Measurements from ENCODE around the gene COL6A2.
"Not testable (repeated sequence)": the region's sequence is repeated elsewhere in the genome, so short reads cannot be mapped to it uniquely, and the experiment has no call there.

Gene COL6A2

DNA sequence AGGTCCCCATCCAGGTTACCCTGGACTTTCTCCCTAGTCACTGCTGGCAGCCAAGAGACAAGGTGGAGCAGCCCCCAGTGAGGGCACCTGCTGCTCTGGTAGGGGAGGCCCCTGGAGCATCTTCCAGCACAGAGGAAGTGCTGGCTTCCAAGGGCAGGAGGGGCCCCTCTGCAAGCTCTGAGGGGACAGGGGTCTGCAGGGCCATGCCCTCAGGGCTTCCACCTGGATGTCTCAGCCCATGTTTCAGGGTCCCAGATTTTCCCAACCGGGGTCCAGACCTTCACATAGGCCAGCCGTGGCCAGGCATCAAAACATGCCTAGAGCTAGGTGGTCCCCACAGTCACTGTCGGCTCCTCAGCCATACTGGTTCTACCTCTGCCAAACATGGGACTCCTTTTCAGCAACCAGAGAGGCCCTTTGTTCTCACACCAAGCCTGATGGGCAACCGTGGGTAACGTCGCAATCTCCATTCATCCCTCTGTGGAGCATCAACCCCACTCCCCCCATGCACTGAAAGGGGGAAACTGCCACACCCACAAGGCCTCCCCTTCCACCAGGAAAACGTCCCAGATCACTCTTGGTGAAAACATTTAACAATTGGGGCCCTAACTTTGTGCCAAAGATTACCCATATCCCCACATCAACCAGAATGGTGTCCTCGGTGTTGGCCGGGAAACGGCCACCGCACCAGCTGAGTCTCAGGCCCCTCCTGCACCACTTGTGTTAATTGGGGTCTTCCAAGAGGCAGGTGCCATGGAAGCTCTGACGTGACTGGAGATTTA, 1.9 kb upstream of the COL6A2 start:
- no peak for DNase-seq

DNA sequence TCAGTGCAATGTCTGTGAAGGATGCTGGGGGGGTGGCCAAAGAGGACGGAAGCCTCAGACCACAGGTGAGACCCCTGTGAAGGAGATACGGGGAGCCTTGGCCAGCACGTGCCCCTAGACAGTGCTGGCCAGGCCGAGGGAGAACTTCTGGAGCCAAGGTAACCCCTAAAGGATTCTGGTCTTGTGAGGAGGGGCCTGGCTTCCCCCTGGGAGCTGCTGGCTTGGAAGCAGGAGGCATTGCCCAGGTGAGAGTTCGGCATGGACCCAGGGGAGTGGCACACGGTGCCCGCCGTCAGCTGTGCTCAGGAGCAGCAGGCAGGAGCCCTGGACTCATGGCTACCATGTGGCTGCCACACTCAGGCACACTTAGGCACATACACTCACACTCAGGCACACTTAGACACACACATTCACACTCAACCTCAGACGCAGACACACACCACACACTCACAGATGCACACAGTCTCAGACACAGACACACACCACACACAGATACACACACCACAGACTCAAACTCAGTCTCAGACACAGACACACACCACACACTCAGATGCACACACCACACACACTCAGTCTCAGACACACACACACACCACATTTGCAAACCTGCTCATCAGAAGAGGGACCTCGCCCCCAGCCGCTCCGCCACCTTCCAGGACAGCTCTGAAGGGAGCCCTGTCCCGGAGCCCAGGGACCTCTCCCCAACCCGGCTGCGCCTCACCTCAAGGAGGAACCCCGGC, 1.1 kb upstream of the COL6A2 start:
- DNase-seq, result no peak

DNA sequence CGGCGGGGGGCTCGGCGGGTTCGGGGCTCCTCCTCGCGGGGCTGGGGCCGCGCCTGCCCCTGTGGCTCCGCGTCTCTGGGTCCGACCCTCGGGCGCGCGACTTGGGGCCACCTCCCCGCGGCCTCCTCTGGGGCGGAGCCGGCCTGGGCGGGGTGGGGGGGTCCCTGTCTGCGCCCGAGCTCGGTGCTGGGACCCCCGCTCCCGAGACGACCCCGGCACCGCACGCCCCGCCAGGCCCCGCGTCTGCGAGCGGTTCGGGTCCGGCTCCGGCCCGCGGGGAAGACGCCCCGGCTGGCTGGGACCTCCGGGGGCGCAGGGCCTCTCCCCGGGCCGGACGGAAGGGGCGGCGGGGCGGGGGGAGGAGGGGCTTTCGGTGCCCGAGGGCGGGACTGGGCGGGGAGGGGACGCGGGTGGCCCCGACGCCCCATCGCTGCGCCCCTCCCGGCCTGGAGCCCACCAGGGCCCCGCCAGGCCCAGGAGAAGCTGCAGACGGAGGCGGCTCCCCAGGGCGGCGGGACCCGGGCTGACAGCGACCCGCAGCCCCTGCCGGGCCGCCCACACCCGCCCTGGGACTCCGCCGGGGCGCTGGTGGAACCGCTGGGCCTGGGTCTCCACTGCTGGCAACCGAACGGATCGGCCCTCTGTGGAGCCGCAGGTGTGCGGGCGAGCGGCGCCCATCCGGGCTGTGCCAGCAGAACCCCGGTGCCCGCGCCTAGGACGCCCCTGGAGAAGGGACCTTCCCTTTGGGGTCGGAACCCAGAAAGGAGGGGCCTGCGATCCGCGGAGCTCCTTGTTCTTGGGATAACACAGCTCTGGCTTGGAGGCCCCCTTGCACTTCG, 610 bp downstream of the COL6A2 start:
- peak; percentile 5 to 6 for DNase-seq

DNA sequence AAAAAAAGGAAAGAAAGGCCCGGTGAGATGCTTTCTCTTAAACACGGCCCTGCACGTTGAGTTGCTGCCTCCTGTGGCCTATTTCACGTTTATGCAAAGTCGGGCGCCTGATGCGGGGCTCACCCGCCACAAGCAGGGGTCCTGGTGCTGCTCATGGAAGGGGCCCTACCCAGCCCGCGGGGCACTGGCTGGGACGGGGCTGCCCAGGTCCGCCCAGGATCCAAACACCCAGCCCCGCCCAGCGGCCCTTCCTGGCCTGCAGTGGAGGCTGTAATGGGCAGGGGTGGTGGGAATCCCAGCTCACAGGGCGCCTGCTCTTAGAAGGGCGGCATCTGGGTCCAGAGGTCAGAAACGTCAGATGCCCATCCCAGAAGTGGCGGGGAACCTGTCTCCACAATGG, 1.6 kb downstream of the COL6A2 start:
- DNase-seq, result peak in 1 of 2 donors; percentile 11

DNA sequence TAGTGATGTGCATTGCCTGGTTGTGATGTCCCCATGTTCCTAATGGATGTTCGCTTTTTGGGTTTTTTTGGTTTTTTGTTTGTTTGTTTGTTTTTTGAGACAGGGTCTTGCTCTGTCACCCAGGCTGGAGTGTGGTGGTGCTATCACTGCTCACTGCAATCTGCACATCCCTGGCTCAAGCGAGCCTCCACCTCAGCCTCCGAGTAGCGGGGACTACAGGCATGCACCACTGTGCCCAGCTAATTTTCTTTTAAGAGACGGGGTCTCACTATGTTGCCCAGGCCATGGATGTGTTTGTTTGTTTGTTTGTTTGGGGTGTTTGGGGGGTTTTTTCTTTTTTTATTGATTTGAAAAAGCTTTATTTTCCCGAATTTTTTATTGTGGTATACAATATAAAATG, 2.1 kb downstream of the COL6A2 start:
- DNase-seq, result peak in 1 of 2 donors; percentile 4

DNA sequence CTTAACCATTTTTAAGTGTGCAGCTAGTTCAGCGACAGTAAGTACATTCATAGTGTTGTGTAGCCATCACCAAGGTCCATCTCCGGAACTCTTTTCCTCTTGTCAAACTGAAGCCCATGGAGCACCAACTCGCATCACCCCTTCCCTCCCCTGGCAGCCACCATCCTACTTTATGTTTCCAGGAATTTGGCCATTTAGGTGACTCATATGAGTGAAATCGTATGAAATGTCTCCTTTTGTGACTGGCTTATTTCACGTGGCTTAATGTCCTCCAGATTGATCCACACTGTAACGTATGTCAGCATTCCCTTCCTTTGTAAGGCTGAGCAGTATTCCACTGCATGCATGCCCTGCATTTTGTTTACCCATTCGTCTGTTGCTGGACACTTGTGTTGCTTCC, 2.5 kb downstream of the COL6A2 start:
- DNase-seq, result no peak

DNA sequence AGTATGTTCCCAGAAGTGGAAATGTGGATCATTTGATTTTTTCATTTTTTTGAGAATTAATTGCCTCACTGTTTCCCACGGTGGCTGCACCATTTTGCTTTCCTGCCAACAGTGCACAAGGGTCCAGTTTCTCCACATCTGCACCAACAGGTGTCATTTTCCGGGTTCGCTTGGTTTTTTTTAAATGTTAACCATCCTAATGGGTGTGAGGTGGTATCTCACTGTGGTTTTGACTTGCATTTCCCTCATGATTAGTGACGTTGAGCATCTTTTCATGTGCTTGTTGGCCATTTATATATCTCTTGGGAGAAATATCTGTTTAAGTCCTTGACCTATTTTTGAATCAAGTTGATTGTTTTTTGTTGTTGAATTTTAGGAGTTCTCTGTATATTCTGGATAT, 3.0 kb downstream of the COL6A2 start:
- DNase-seq, result peak in 1 of 2 donors; percentile 7

DNA sequence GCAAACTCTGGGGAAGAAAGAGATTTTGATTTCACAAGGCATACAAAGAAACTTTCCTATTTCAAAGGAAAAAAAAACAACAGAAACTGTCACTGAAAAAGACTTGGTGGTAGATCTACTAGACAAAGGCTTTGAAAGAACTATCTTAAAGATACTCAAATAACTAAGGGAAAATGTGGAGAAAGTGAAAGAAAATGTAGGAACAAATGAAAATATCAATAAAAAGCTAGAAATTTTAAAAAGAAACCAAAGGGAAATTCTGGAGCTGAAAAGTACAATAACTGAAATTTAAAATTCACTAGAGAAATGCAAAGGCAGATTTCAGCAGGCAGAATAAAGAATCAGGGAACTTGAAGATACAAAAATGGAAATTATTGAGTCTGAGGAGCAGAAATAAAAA, 6.2 kb downstream of the COL6A2 start:
- DNase-seq, result no peak

DNA sequence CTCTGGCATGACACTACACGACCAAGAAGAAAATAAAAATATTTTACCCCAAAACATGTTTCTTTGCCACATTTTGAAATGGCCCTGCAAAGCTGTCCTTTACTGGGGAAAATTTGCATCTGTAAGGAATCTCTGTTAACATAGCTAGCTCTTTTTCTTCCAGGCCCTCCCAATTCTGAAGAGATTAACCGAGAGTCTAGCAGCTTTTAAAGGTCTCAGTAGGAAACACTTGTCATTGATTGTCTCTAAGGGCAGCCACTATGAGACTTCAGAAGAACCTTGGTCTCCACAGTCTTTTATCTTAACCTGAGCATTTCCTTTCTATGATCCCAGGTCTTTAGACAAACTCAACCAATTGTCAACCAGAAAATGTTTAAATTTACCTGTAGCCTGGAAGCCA, 9.5 kb downstream of the COL6A2 start:
- not testable (repeated sequence) for DNase-seq

DNA sequence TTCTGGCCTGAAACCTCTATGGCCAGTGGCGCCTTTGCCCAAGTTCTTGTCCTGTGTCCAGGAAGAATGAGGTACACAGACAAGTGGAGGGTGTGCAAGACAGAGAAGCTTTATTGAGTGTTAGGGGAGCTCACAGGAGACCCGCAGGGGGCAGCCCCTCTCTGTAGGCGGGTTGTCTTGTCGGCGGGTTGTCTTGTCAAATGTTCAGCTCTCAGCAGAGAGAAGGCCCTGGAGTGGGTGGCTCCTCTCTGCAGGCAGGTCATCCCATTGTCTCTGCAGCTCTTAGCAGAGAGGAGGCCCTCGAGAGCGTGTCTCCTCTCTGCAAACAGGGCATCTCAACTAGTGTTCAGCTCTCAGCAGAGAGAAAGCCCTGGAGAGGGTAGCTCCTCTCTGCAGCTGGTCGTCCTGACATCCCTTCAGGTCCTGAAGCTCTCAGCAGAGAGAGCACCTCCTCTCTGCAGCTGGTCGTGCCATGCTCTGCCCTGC, 11.0 kb downstream of the COL6A2 start:
- no peak for DNase-seq

DNA sequence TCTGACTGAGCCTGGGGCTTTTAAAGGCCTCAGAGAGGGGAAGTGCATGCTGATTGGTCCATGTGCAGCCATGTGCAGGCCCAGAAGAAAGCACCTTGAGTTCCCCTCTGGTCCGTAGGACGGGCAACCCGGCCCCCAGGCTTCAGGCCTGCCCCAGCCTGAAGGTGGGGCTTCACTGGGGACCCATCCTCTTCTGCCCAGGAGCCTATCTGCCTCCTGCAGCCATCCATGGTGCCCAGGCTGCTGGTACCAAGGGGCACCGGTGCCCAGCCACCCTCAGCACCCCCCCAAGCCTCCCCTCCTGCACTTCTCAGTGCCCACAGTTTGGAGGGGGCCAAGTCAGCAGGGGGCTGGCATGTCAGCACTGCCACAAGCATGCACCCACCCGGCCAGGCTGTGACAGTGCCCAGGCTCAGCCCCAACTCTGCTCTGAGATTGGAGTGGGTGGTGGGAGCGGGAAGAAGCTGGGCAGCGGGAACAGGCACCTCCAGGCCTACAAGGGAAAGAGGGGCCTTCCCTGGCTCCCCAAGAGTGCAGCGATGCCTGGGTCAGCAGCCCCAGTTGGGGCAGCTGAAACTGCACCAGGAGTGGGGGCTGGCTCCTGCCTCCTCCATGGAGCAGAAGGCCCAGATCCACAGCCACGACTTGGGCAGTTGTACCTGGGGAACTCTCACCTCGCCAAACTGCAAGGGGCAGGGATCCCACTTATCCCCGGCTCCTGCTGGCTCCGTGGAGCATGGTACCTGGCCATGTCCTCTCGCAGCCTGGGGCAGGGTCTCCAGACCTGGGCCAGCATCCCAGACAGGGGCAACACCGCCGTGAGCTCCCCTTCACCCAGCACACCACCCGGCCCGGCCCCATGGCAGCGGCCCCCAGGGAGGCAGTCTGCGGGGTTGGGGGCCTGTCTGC, 11.7 kb downstream of the COL6A2 start:
- DNase-seq, result peak in 1 of 2 donors; percentile 9

DNA sequence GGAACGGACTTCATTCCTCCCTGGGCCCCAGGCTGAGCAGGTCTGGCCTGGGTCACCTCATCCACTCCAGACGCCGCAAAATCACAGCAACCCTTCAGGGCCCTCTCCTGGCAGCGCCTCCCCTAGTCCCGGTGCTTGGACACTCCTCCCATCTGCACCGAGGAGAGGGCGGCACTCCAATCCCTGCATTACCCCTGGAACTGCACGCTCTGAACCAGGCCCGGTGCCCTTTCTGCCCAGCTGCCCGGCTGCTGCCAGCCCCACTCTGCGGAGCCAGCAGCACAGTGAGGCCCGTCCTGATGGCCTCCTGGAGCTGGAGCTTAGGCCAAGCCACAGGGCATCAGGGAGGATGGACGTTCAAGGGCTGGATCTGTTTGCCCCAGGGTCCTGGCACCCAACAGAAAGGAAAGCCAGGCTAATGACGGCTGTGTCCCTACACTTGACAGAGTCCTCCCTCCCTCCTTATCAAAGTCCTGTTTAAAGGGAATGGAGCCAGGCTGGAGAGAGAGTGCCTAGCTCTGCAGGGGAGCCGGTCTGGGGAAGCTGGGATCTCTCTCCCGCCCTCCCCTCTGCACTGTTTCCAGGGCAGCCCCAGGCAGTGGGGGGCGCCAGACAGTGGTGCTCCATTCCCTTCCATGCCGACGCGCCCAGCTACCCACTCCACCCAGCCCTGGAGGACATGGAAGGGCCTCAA, 12.7 kb downstream of the COL6A2 start:
- peak in 1 of 2 donors; percentile 11 for DNase-seq

DNA sequence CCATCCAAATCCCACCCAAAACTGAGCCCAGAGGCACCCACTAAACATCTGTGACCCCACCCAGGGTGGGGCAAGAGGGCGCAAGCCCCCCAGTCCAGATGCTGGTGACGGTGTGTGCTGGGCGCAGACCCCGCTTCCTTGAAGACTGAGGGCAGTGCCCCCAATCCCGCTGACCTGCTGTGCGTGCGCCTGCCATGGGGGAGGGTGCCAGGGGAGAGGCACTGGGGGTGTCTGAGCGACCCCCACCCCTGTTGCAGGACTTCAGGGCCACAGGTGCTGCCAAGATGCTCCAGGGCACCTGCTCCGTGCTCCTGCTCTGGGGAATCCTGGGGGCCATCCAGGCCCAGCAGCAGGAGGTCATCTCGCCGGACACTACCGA, 13.3 kb downstream of the COL6A2 start:
- DNase-seq, result peak in 1 of 2 donors; percentile 3

DNA sequence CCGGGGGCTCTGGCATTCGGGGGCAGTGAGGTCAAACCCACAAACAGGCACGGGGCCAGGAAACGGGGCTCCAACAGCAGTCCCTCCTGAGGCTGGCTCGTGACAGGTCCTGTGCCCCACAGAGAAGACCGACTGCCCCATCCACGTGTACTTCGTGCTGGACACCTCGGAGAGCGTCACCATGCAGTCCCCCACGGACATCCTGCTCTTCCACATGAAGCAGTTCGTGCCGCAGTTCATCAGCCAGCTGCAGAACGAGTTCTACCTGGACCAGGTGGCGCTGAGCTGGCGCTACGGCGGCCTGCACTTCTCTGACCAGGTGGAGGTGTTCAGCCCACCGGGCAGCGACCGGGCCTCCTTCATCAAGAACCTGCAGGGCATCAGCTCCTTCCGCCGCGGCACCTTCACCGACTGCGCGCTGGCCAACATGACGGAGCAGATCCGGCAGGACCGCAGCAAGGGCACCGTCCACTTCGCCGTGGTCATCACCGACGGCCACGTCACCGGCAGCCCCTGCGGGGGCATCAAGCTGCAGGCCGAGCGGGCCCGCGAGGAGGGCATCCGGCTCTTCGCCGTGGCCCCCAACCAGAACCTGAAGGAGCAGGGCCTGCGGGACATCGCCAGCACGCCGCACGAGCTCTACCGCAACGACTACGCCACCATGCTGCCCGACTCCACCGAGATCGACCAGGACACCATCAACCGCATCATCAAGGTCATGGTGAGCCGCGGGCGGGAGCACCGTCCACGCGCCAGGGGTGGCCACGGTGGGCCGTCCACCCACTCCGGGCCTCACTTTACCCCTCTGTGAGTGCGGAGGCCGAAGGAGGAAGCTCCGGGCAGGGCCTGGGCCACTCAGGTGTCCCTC, 14.2 kb downstream of the COL6A2 start:
- DNase-seq, result peak in 1 of 2 donors; percentile 4

DNA sequence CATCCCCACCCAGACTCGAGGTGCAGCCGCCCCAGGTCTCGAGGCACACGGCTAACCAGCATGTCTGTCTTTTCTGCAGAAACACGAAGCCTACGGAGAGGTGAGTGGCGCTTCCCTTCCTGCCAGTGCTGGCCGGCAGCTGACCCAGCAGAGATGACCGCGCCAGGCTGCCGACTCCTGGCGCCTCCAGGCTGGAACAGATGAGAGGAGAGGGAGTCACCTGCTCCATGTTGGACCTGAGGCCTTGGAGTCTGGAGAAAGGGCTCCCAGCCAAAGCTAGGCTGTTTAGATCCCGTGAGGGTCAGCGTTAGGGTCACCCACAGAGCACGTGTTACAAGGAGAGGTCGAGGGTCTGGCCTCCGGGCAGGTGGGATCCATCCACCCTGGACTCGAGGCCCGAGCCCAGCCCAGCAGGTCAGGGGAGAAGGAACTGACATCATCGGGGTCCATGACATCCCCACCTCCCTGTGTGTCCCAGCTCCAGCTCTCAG, 14.9 kb downstream of the COL6A2 start:
- DNase-seq, result peak in 1 of 2 donors; percentile 7

DNA sequence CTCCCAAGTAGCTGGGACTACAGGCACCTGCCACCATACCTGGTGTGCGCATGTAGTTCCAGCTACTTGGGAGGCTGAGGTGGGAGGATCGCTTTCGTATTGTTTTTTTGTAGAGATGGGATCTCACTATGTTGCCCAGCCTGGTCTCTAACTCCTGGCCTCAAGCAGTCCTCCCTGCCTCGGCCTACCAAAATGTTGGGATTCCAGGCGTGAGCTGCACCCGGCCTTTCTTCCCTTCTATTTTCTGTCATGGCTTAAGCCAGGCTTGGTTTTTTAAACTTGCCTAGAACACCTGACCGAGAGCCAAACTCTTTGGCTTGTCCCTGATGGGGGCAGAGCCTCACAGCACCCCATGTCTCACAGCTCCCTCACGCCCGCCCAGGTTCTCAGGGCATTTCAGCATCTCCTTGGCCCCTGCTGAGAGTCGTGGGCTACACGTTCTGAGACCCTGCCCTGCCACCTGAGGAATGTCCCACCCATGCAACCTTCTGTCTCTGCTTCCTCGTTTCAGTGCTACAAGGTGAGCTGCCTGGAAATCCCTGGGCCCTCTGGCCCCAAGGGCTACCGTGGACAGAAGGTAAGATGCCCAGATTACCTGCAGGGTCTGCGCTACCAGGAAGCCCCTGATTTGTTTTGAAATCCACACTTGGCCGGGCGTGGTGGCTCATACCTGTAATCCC, 15.7 kb downstream of the COL6A2 start:
- DNase-seq, result no peak

DNA sequence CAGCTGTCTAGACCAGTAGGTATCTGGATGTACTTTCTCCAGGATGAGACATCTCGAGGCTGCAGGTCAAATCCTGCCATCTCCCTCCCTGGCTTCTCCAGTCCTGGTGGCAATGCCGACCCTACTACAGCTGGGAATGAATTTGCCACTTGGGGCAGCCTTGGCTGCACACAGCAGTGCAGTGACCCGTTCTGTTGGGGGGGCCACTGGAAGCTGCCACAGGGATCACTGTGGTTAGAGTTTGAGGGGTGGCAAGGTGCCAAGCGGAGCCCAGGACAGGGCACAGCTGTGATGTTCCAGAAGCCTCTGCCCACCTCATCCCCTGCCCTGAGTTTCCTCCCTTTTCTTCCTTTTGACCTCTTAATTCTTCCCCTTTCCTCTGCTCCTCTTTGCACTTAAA, 17.1 kb downstream of the COL6A2 start:
- DNase-seq, result no peak

DNA sequence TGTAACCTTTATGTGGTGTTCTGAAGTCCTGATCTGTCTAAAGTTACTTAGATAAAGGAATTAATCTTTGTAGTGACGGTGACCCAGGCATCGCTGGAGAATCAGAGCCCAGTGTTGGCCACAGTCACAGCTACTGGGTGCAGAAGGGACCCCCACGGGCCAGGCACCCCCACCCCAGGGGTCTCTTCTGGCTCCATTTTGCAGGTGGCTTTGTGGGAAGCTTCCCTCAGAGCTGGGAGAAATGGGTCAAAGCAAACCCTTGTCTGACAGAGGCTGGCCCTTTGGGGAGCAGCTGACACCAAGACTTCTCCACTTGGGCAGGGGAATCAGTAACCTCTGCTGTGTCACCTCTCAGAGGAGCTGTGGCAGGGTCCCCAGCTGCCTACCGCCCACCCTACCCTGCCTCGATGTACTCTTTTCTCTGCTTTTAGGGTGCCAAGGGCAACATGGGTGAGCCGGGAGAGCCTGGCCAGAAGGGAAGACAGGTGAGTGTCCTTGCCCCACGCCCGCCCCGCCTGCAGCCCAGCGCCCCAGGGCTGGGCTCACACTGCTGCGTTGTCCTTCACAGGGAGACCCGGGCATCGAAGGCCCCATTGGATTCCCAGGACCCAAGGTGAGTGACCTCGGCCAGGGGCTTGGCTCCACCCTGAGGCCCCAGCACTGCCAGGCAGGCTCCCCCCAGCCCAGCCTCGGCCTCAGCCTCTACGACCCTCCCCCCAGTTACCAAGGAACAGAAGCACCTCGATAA, 17.7 kb downstream of the COL6A2 start:
- no peak for DNase-seq

DNA sequence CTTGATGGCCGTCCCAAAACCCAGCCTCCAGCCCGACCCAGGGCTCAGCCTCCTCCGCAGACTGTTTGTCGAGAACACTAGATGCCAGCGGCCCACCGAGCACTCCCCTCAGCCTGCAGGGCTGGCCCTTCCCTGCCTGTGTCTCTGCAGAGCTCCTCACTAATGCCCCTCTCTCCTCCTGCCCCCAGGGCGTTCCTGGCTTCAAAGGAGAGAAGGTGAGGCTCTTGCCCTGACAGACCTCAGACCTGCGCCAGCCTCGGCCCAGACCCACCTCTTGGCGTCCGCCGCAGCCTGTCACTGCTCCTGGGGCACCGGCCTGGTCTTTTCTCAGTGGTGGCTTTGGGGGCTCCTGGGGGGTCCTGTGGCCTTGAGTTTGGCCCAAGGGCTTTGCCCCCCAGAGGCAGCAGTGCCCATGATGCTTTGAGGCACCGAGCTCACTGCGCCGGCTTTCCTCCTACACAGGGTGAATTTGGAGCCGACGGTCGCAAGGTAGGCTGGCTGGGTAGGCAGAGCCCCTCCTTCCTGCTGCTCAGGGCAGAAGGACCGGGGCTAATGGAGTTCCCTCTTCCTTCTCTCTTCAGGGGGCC, 18.4 kb downstream of the COL6A2 start:
- no peak for DNase-seq
